H1 (cell line): ENCODE data around the gene CYP46A1. TPM values are rescaled to one million over a fixed set of nuclear protein-coding genes. Genes with fewer than 3 reads are reported as not detected.
A peak's percentile ranks its signal among the peaks of the same experiment; 100 is the strongest.

ENCODE experiments used
- CTCF ChIA-PET: fragments of 300-600 bp; sonication (Branson Sonifier 250); formaldehyde crosslinking; loops from one replicate; lab custom pipeline; 2021; ENCODE audit not compliant: partially characterized antibody; lab: Charles Lee
- POLR2A ChIA-PET: fragments of 300-600 bp; sonication (Branson Sonifier 250); formaldehyde crosslinking; loops from one replicate; lab custom pipeline; 2021; ENCODE audit warnings: inconsistent platforms; ENCODE audit not compliant: partially characterized antibody; lab: Charles Lee
- DNase-seq, 2 experiments: peaks; one replicate each; pipeline versions ENCODE4 v3.0.0 to v3.0.0-alpha.2; 2010 to 2022; ENCODE audit warnings: low spot score in 2 of 2, low read depth in 1 of 2, mixed read lengths in 1 of 2
- FAIRE-seq: peaks from 2 replicates; lab custom pipeline; 2011; peaks lifted over from hg19 to GRCh38; lab: Jason Lieb, UNC
- H2AFZ ChIP-seq: 2 replicates; pipeline ENCODE4 v1.8.1; 2012; ENCODE audit warnings: low read length, inconsistent platforms
- H2AK5ac ChIP-seq: 2 replicates; pipeline ENCODE4 v1.6.1; 2013; ENCODE audit warnings: low read depth, low read length
- H2BK120ac ChIP-seq: replicated peaks from 2 replicates; pipeline ENCODE3; 2013; ENCODE audit warnings: low read depth, low read length, inconsistent platforms
- H2BK12ac ChIP-seq: 2 replicates; pipeline ENCODE4 v1.6.1; 2013; ENCODE audit warnings: low read depth, low read length
- H2BK15ac ChIP-seq: 2 replicates; pipeline ENCODE4 v1.6.1; 2013; ENCODE audit warnings: low read length
- H2BK20ac ChIP-seq: 2 replicates; pipeline ENCODE4 v1.6.1; 2013; ENCODE audit warnings: low read length
- H2BK5ac ChIP-seq: 2 replicates; pipeline ENCODE4 v1.6.1; 2013; ENCODE audit warnings: low read depth, low read length
- H3K14ac ChIP-seq: 2 replicates; pipeline ENCODE4 v1.6.1; 2013; ENCODE audit warnings: inconsistent platforms; ENCODE audit not compliant: insufficient read length
- H3K18ac ChIP-seq: 2 replicates; pipeline ENCODE4 v1.6.1; 2013; ENCODE audit warnings: low read length; ENCODE audit errors: extremely low read depth
- H3K23ac ChIP-seq: 2 replicates; pipeline ENCODE4 v1.6.1; 2013; ENCODE audit warnings: inconsistent platforms; ENCODE audit not compliant: insufficient read length
- H3K23me2 ChIP-seq: 2 replicates; pipeline ENCODE4 v1.6.1; 2013; ENCODE audit warnings: low read depth, low read length
- H3K27ac ChIP-seq: 2 replicates; pipeline ENCODE4 v1.6.1; 2011; ENCODE audit warnings: low read depth, low read length, inconsistent platforms
- H3K27me3 ChIP-seq, 4 experiments: replicated peaks in 1 of 4; 1 replicate in 1 of 4; 2 replicates in 3 of 4; pipeline versions ENCODE4 v1.6.1 to v1.8.1; 2011 to 2013; ENCODE audit warnings: low read length in 3 of 4, mild to moderate bottlenecking in 3 of 4, inconsistent platforms in 2 of 4, mixed read lengths in 2 of 4, moderate library complexity in 1 of 4; ENCODE audit not compliant: control insufficient read depth in 3 of 4, insufficient read depth in 3 of 4; ENCODE audit errors: extremely low read depth in 1 of 4
- H3K36me3 ChIP-seq, 4 experiments: 2 replicates each; pipeline versions ENCODE4 v1.6.1 to v1.8.1; 2011 to 2013; ENCODE audit warnings: mild to moderate bottlenecking in 4 of 4, low read length in 3 of 4, moderate library complexity in 2 of 4, control low read depth in 1 of 4, inconsistent platforms in 1 of 4; ENCODE audit not compliant: insufficient read depth in 4 of 4, control insufficient read depth in 2 of 4
- H3K4ac ChIP-seq: replicated peaks from 2 replicates; pipeline ENCODE3; 2013; ENCODE audit warnings: low read length, low read depth, mixed read lengths, inconsistent platforms; ENCODE audit not compliant: insufficient read length
- H3K4me1 ChIP-seq, 4 experiments: replicated peaks in 1 of 4; 1 replicate in 1 of 4; 2 replicates in 3 of 4; pipeline versions ENCODE4 v1.6.1 to v1.8.1; 2011 to 2013; ENCODE audit warnings: low read length in 3 of 4, inconsistent platforms in 2 of 4, mixed read lengths in 1 of 4; ENCODE audit not compliant: insufficient read depth in 4 of 4, control insufficient read depth in 3 of 4
- H3K4me2 ChIP-seq, 2 experiments: 2 replicates each; pipeline versions ENCODE4 v1.6.1 to v1.8.1; 2011 to 2013; ENCODE audit warnings: low read depth in 2 of 2, low read length in 2 of 2, control low read depth in 1 of 2, inconsistent platforms in 1 of 2, mild to moderate bottlenecking in 1 of 2; ENCODE audit not compliant: insufficient read depth in 1 of 2
- H3K4me3 ChIP-seq, 4 experiments: fragments of 200-600, 300-600 bp in 1 of 4; sonication (generic), shearing (Covaris generic), sonication (Bioruptor Twin) in 1 of 4; 2 replicates each; pipeline versions ENCODE4 v1.5.1 to v1.8.1; 2011 to 2016; ENCODE audit warnings: low read length in 4 of 4, low read depth in 3 of 4, control low read depth in 2 of 4, inconsistent platforms in 2 of 4, mild to moderate bottlenecking in 2 of 4, mixed read lengths in 1 of 4, moderate library complexity in 1 of 4; ENCODE audit not compliant: insufficient read depth in 2 of 4; ENCODE audit errors: extremely low read depth in 1 of 4
- H3K56ac ChIP-seq: replicated peaks from 2 replicates; pipeline ENCODE3; 2013; ENCODE audit warnings: low read depth, mild to moderate bottlenecking, mixed read lengths, low read length, inconsistent platforms; ENCODE audit not compliant: insufficient read length
- H3K79me1 ChIP-seq: 2 replicates; pipeline ENCODE4 v1.6.1; 2013; ENCODE audit warnings: low read depth, low read length, control low read depth
- H3K79me2 ChIP-seq, 2 experiments: 2 replicates each; pipeline versions ENCODE4 v1.6.1 to v1.8.1; 2012 to 2013; ENCODE audit warnings: low read length in 2 of 2, mild to moderate bottlenecking in 2 of 2, inconsistent platforms in 1 of 2; ENCODE audit not compliant: insufficient read depth in 2 of 2, control insufficient read depth in 1 of 2
- H3K9ac ChIP-seq, 4 experiments: replicated peaks in 1 of 4; 1 replicate in 1 of 4; 2 replicates in 3 of 4; pipeline versions ENCODE4 v1.6.1 to v1.8.1; 2011 to 2013; ENCODE audit warnings: low read depth in 3 of 4, low read length in 3 of 4, control low read depth in 2 of 4, mild to moderate bottlenecking in 2 of 4, moderate library complexity in 2 of 4, inconsistent platforms in 1 of 4; ENCODE audit errors: extremely low read depth in 1 of 4
- H3K9me3 ChIP-seq, 2 experiments: 2 replicates each; pipeline versions ENCODE4 v1.6.1 to v1.8.1; 2012 to 2013; ENCODE audit warnings: mild to moderate bottlenecking in 2 of 2, moderate library complexity in 2 of 2, control low read depth in 1 of 2, inconsistent platforms in 1 of 2, low read depth in 1 of 2, low read length in 1 of 2, mixed read lengths in 1 of 2; ENCODE audit not compliant: insufficient read depth in 2 of 2
- H4K20me1 ChIP-seq, 2 experiments: replicated peaks in 1 of 2; 2 replicates each; pipeline versions ENCODE3 to v1.8.1; 2011 to 2013; ENCODE audit warnings: inconsistent platforms in 2 of 2, low read length in 2 of 2, mild to moderate bottlenecking in 1 of 2; ENCODE audit not compliant: insufficient read depth in 2 of 2, control insufficient read depth in 1 of 2
- H4K5ac ChIP-seq: 2 replicates; pipeline ENCODE4 v1.6.1; 2013; ENCODE audit warnings: low read length, low read depth, mixed read lengths, inconsistent platforms; ENCODE audit not compliant: insufficient read length
- H4K8ac ChIP-seq: 2 replicates; pipeline ENCODE4 v1.8.0; 2013; ENCODE audit warnings: mild to moderate bottlenecking, moderate library complexity, low read length, inconsistent platforms; ENCODE audit not compliant: insufficient read depth; ENCODE audit errors: extremely low read depth
- H4K91ac ChIP-seq: replicated peaks from 2 replicates; pipeline ENCODE3; 2013; ENCODE audit warnings: low read length, mixed read lengths, inconsistent platforms; ENCODE audit not compliant: insufficient read length
- BRCA1 ChIP-seq: IDR thresholded peaks from 2 replicates; pipeline ENCODE4 v1.6.1; 2012; ENCODE audit warnings: low read depth, low read length, improper control_type of control experiment
- CEBPB ChIP-seq: IDR thresholded peaks from 2 replicates; pipeline ENCODE4 v1.6.1; 2012; ENCODE audit warnings: low read depth, low read length
- CHD2 ChIP-seq: IDR thresholded peaks from 2 replicates; pipeline ENCODE4 v1.6.1; 2012; ENCODE audit warnings: low read length, improper control_type of control experiment
- GTF2F1 ChIP-seq: IDR thresholded peaks from 2 replicates; pipeline ENCODE4 v1.6.1; 2012; ENCODE audit warnings: low read depth, low read length, improper control_type of control experiment, borderline replicate concordance
- HDAC6 ChIP-seq: IDR thresholded peaks from one replicate; pipeline ENCODE4 v1.7.1; 2012; ENCODE audit warnings: low read depth, mild to moderate bottlenecking, inconsistent platforms, low read length, moderate library complexity
- NANOG ChIP-seq: IDR thresholded peaks from 2 replicates; pipeline ENCODE4 v1.6.1; 2011; ENCODE audit warnings: low read length, low read depth, mild to moderate bottlenecking, inconsistent platforms; ENCODE audit not compliant: insufficient read depth, poor library complexity, severe bottlenecking
- SIN3A ChIP-seq, 2 experiments: IDR thresholded peaks in 1 of 2; conservative IDR thresholded peaks in 1 of 2; 2 replicates each; pipeline ENCODE4 v1.6.1; 2011 to 2012; ENCODE audit warnings: low read length in 2 of 2, improper control_type of control experiment in 1 of 2, low read depth in 1 of 2, mild to moderate bottlenecking in 1 of 2
- TCF12 ChIP-seq: IDR thresholded peaks from 2 replicates; pipeline ENCODE4 v1.6.1; 2011; ENCODE audit warnings: low read depth, mild to moderate bottlenecking, low read length
- WGBS, 2 experiments: shearing (Covaris generic) in 1 of 2; methylation state at CpG; one replicate each; pipeline versions ENCODE4 v1.1.6 to v1.1.7; 2013 to 2015; ENCODE audit warnings: low lambda C conversion rate in 2 of 2, mixed read lengths in 2 of 2, inconsistent platforms in 1 of 2, low coverage in 1 of 2, missing lambda C conversion rate in 1 of 2; ENCODE audit not compliant: insufficient replicate concordance in 2 of 2, insufficient coverage in 1 of 2, insufficient read length in 1 of 2; ENCODE audit errors: extremely low coverage in 1 of 2, missing lambda C conversion rate in 1 of 2; 5-methylcytosine and 5-hydroxymethylcytosine counted together
- polyA plus RNA-seq, 7 experiments: library from polyadenylated mRNA; depleted of rRNA in 3 of 7; stranded (reverse) in 5 of 7; unstranded in 2 of 7; fragments of >200 nt in 5 of 7; fragments of 200-250 nt in 2 of 7; gene quantifications; 1 replicate in 5 of 7; 2 replicates in 1 of 7; 4 replicates in 1 of 7; pipeline versions ENCODE4 v1.2.1 to v1.2.3, GENCODE V29; 2011 to 2013; ENCODE audit warnings: missing spikeins in 2 of 7, mixed read lengths in 2 of 7
- total RNA-seq: library from RNA; stranded (reverse); fragmentation: NEBNext Ultra II Directional; extraction: Animal tissue kit (Norgen Biotek cat#: 25700); gene quantifications from 2 replicates; pipeline ENCODE4 v1.2.1, GENCODE V29; 2021
- TF ChIP-seq, protein P1 (sequence below): IDR thresholded peaks from 2 replicates; pipeline ENCODE4 v1.6.1; 2012; ENCODE audit warnings: inconsistent platforms
- TF ChIP-seq, protein P2 (sequence below): IDR thresholded peaks from 2 replicates; pipeline ENCODE4 v1.6.1; 2011; ENCODE audit warnings: low read length, improper control_type of control experiment
- TF ChIP-seq, protein P3 (sequence below): IDR thresholded peaks from 2 replicates; pipeline ENCODE4 v1.6.1; 2012; ENCODE audit warnings: low read length, inconsistent platforms

CYP46A1 gene
- total and polyA plus RNA-seq, 2 of the 8 experiments (the other 6 are each of a cell fraction or from before 2014, with no cell fraction given), result 0.41 to 1.3 TPM

DNA sequence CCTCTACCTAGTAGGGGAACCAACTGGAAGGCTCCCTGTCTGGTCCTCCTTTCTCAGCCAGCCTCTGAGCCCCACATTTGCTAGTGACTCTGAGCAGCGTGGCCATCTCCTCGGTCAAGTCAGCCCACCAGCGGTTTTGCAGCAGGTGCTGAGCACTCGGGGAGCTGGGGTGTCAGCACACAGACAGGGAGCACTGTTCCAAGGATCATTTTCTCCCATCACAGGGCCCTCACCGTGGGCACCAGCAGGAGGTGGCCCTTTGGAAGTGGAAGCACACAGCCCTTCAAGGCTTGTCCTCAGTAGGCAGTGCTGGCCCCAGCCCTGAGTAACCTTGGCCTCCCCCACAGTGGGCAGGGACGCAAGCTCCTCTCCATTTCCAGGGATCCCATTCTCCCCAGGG, 85.0 kb downstream of the CYP46A1 start:
- FAIRE-seq (no peak), DNase-seq (no peak)
- Histone ChIP-seq H4K20me1 (no peaks in the 10 kb centered on the region), H3K4me3 (no peak overlapping the region), H4K91ac (peak overlapping the region; percentile 57), H3K56ac (no peak overlapping the region), H2BK12ac (no peak overlapping the region), H2AK5ac (no peak overlapping the region), H3K14ac (no peak overlapping the region), H3K36me3 (no peaks in the 10 kb centered on the region), H2BK15ac (no peak overlapping the region), H3K18ac (no peak overlapping the region; the same call in 1 of the 2 replicates), H3K4me2 (no peak overlapping the region), H3K4me1 (peaks cover 6 to 18% (median 13%) of the 10 kb centered on the region in 4 experiments), H2AFZ (no peak overlapping the region), H2BK20ac (no peak overlapping the region), H2BK120ac (no peak overlapping the region), H4K8ac (peak overlapping the region; percentile 60), H3K27ac (no peak overlapping the region), H3K4ac (peak overlapping the region; percentile 28), H3K27me3 (no peaks in the 10 kb centered on the region), H3K79me1 (no peaks in the 10 kb centered on the region), H3K79me2 (no peaks in the 10 kb centered on the region), H3K9ac (no peak overlapping the region), H3K23me2 (no peaks in the 10 kb centered on the region), H2BK5ac (no peak overlapping the region), H3K23ac (no peak overlapping the region), H4K5ac (no peak overlapping the region), H3K9me3 (no peaks in the 10 kb centered on the region)
- ChIA-PET POLR2A (interaction anchor here (0.9 to 1.1 kb wide), 2 partner anchors 8 to 10 kb away, joined by 3 read pairs; no protein-coding TSS in a partner anchor), CTCF (interaction anchor here (0.9 to 4.0 kb wide), 4 partner anchors 15 to 115 kb away, joined by 3 to 24 read pairs (median 4); no protein-coding TSS in a partner anchor)
- 87% methylated on average over 6 of the region's 6 CpGs; no CpG with 5 or more reads in 1 of the 2 experiments for WGBS, 2 experiments
- TF ChIP-seq NANOG (no peak), SIN3A (conservative IDR thresholded peaks at IDR 0.05 in 1 of 2, IDR thresholded peaks at IDR 0.05 in 1 of 2; ENCODE audit: low read depth in 1 of 2, low read length in 2 of 2) (no peak), CHD2 (no peak), HDAC6 (no peak), GTF2F1 (no peak), TCF12 (no peak), CEBPB (no peak), BRCA1 (no peak)
- TF ChIP-seq, protein P1, sequence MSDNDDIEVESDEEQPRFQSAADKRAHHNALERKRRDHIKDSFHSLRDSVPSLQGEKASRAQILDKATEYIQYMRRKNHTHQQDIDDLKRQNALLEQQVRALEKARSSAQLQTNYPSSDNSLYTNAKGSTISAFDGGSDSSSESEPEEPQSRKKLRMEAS, result no peak
- TF ChIP-seq, protein P2, sequence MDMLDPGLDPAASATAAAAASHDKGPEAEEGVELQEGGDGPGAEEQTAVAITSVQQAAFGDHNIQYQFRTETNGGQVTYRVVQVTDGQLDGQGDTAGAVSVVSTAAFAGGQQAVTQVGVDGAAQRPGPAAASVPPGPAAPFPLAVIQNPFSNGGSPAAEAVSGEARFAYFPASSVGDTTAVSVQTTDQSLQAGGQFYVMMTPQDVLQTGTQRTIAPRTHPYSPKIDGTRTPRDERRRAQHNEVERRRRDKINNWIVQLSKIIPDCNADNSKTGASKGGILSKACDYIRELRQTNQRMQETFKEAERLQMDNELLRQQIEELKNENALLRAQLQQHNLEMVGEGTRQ, result no peak
- TF ChIP-seq, protein P3, sequence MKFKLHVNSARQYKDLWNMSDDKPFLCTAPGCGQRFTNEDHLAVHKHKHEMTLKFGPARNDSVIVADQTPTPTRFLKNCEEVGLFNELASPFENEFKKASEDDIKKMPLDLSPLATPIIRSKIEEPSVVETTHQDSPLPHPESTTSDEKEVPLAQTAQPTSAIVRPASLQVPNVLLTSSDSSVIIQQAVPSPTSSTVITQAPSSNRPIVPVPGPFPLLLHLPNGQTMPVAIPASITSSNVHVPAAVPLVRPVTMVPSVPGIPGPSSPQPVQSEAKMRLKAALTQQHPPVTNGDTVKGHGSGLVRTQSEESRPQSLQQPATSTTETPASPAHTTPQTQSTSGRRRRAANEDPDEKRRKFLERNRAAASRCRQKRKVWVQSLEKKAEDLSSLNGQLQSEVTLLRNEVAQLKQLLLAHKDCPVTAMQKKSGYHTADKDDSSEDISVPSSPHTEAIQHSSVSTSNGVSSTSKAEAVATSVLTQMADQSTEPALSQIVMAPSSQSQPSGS, result no peak
